GM23338 (cell line): ENCODE measurements around the gene SSNA1. TPM values are rescaled to one million over a fixed set of nuclear protein-coding genes. Genes with fewer than 3 reads are reported as not detected.

Experiments used
- ATAC-seq: fragments of 200-7000 bp; cut with Tn5 transposase; 3 replicates; pipeline ENCODE4 v1.9.1; 2020
- DNase-seq: peaks from one replicate; pipeline ENCODE4 v3.0.0-alpha.2; 2015; ENCODE audit warnings: low spot score
- H2AFZ ChIP-seq: fragments of 200-600 bp; sonication (generic); 2 replicates; pipeline ENCODE4 v1.8.0; 2016; ENCODE audit warnings: antibody characterized with exemption, mild to moderate bottlenecking, moderate library complexity
- H3F3A ChIP-seq: fragments of 200-600 bp; sonication (generic); replicated peaks from 2 replicates; pipeline ENCODE4 v1.8.0; 2017; ENCODE audit warnings: antibody characterized with exemption, mixed run types, low read depth
- H3K27ac ChIP-seq: fragments of 200-600 bp; sonication (generic); 2 replicates; pipeline ENCODE4 v1.6.1; 2016; ENCODE audit warnings: low read depth
- H3K27me3 ChIP-seq: fragments of 200-600 bp; sonication (generic); 2 replicates; pipeline ENCODE4 v1.8.0; 2016; ENCODE audit warnings: mild to moderate bottlenecking, mixed run types, moderate library complexity; ENCODE audit not compliant: insufficient read depth
- H3K36me3 ChIP-seq: fragments of 200-600 bp; sonication (generic); 2 replicates; pipeline ENCODE4 v1.8.0; 2016; ENCODE audit warnings: mild to moderate bottlenecking; ENCODE audit not compliant: insufficient read depth
- H3K4me1 ChIP-seq: fragments of 200-600 bp; sonication (generic); 2 replicates; pipeline ENCODE4 v1.8.0; 2016; ENCODE audit warnings: mild to moderate bottlenecking, moderate library complexity; ENCODE audit not compliant: insufficient read depth
- H3K4me2 ChIP-seq: fragments of 200-600 bp; sonication (generic); 2 replicates; pipeline ENCODE4 v1.7.1; 2017; ENCODE audit warnings: mixed run types
- H3K4me3 ChIP-seq: fragments of 200-600 bp; sonication (generic); 2 replicates; pipeline ENCODE4 v1.6.1; 2016; ENCODE audit warnings: mixed run types
- H3K79me2 ChIP-seq: fragments of 200-600 bp; sonication (generic); replicated peaks from 2 replicates; pipeline ENCODE4 v1.8.0; 2017; ENCODE audit warnings: mild to moderate bottlenecking; ENCODE audit not compliant: insufficient read depth
- H3K9me2 ChIP-seq: fragments of 200-600 bp; sonication (generic); 2 replicates; pipeline ENCODE4 v1.8.0; 2017; ENCODE audit not compliant: insufficient read depth
- H4K20me1 ChIP-seq: fragments of 200-600 bp; sonication (generic); replicated peaks from 2 replicates; pipeline ENCODE4 v1.8.0; 2017; ENCODE audit warnings: mild to moderate bottlenecking; ENCODE audit not compliant: insufficient read depth
- H3K27ac Mint-ChIP-seq: 2 replicates; pipeline ENCODE4 v1.8.0; 2020; ENCODE audit warnings: inconsistent platforms, mild to moderate bottlenecking, moderate library complexity, mixed read lengths
- H3K27me3 Mint-ChIP-seq: 3 replicates; pipeline ENCODE4 v1.8.0; 2022; ENCODE audit warnings: low read depth, mild to moderate bottlenecking, moderate library complexity, mixed read lengths, inconsistent platforms; ENCODE audit not compliant: insufficient read depth, poor library complexity
- H3K36me3 Mint-ChIP-seq: 3 replicates; pipeline ENCODE4 v1.8.0; 2021; ENCODE audit warnings: low read depth, mild to moderate bottlenecking, inconsistent platforms, moderate library complexity, mixed read lengths
- H3K4me1 Mint-ChIP-seq: 3 replicates; pipeline ENCODE4 v1.8.0; 2020; ENCODE audit warnings: mild to moderate bottlenecking, inconsistent platforms, mixed read lengths
- H3K4me3 Mint-ChIP-seq: 3 replicates; pipeline ENCODE4 v1.8.0; 2021; ENCODE audit warnings: moderate library complexity, mild to moderate bottlenecking, inconsistent platforms, mixed read lengths
- H3K9me3 Mint-ChIP-seq: 3 replicates; pipeline ENCODE4 v1.8.0; 2020; ENCODE audit warnings: moderate library complexity, mild to moderate bottlenecking, inconsistent platforms, mixed read lengths
- CREB1 ChIP-seq: fragments of 250-450 bp; sonication (Bioruptor Pico); IDR thresholded peaks from 2 replicates; pipeline ENCODE4 v1.5.0; 2020; ENCODE audit warnings: low read depth, mild to moderate bottlenecking, moderate library complexity
- EZH2 ChIP-seq: fragments of 200-600 bp; sonication (generic); IDR thresholded peaks from one replicate; pipeline ENCODE4 v1.8.0; 2017; ENCODE audit warnings: antibody characterized with exemption, mild to moderate bottlenecking, low read depth; ENCODE audit not compliant: unreplicated experiment
- EZH2phosphoT487 ChIP-seq: fragments of 200-600 bp; sonication (generic); IDR thresholded peaks from one replicate; pipeline ENCODE4 v1.8.1; 2018; ENCODE audit warnings: antibody characterized with exemption; ENCODE audit not compliant: unreplicated experiment
- JUNB ChIP-seq: IDR thresholded peaks from one replicate; pipeline ENCODE4 v1.6.1; 2016; ENCODE audit warnings: antibody characterized with exemption; ENCODE audit not compliant: unreplicated experiment
- NANOG ChIP-seq: IDR thresholded peaks from 2 replicates; pipeline ENCODE4 v1.6.1; 2016; ENCODE audit warnings: antibody characterized with exemption, borderline replicate concordance
- POLR2AphosphoS5 ChIP-seq: IDR thresholded peaks from 2 replicates; pipeline ENCODE4 v1.6.1; 2016; ENCODE audit warnings: antibody characterized with exemption, low read depth
- STAT1 ChIP-seq: IDR thresholded peaks from one replicate; pipeline ENCODE4 v1.6.1; 2016; ENCODE audit warnings: antibody characterized with exemption; ENCODE audit not compliant: unreplicated experiment
- ZNF114 ChIP-seq: fragments of 250-450 bp; sonication (Bioruptor Pico); IDR thresholded peaks from 2 replicates; pipeline ENCODE4 v1.5.0; 2020; ENCODE audit warnings: mild to moderate bottlenecking, moderate library complexity
- ZNF331 ChIP-seq: fragments of 250-450 bp; sonication (Bioruptor Pico); IDR thresholded peaks from 2 replicates; pipeline ENCODE4 v1.5.0; 2020; ENCODE audit warnings: low read depth, mild to moderate bottlenecking, moderate library complexity
- ZNF462 ChIP-seq: fragments of 250-450 bp; sonication (Bioruptor Pico); IDR thresholded peaks from 2 replicates; pipeline ENCODE4 v1.5.0; 2020; ENCODE audit warnings: mild to moderate bottlenecking, moderate library complexity
- polyA plus RNA-seq: library from polyadenylated mRNA; unstranded; fragments of >200 nt; fragmentation: Nextera tagmentation; extraction: Ambion mirVana; gene quantifications from 2 replicates; pipeline ENCODE4 v1.2.1, GENCODE V29; 2016
- total RNA-seq: library from RNA; depleted of rRNA; stranded (reverse); fragments of >200 nt; shearing (Covaris generic); gene quantifications from 2 replicates; pipeline ENCODE4 v1.2.3, GENCODE V29; 2014
- TF ChIP-seq, protein P1 (sequence below): IDR thresholded peaks from 2 replicates; pipeline ENCODE4 v1.6.1; 2016; ENCODE audit warnings: antibody characterized with exemption
- TF ChIP-seq, protein P2 (sequence below), 2 experiments: fragments of 200-600 bp in 1 of 2; sonication (generic) in 1 of 2; conservative IDR thresholded peaks; 2 replicates each; pipeline versions ENCODE4 v1.5.1 to v1.6.1; 2016 to 2017; ENCODE audit warnings: antibody characterized with exemption in 2 of 2, low read depth in 2 of 2, mild to moderate bottlenecking in 2 of 2, moderate library complexity in 1 of 2
- TF ChIP-seq, protein P3 (sequence below): IDR thresholded peaks from one replicate; pipeline ENCODE4 v1.6.1; 2018; ENCODE audit warnings: antibody characterized with exemption; ENCODE audit not compliant: unreplicated experiment

The SSNA1 gene
- total and polyA plus RNA-seq, 2 experiments from 2014 or later = 132 to 154 TPM

DNA sequence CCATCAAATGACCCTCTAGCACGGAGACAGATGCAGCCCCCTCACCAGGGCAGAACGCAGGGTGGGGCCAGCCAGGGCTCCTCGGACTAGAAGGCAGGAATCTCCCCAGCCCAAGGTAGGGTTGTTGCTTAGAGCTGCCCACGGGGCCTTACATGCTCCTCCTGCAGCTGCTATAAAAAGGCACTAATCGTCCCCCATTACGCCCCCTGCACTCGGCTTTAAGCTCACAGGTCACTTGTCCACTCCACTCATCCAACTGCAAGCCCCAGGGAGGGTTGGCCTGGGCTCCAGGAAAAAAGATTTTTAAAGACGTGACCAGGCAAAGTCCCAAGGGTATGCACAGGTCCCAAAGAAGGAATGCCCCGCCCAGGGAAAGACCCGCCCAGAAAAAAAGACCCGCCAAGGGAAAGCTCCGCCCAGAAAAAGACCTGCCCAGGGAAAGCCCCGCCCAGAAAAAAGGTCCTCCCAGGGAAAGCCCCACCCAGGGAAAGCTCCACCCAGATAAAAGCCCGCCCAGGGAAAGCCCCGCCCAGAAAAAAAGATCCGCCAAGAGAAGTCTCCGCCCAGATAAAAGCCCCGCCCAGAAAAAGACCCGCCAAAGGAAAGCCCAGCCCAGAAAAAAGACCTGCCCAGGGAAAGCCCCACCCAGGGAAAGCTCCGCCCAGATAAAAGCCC lies 38.4 kb upstream of the SSNA1 start:
- H3K9me3 Mint-ChIP-seq = peaks cover 13% of the 10 kb centered on the region; the same call in 2 of the 3 replicates
- TF ChIP-seq NANOG = no peak
- TF ChIP-seq ZNF331 (CRISPR knock-in tag) = no peak
- TF ChIP-seq, protein P1, sequence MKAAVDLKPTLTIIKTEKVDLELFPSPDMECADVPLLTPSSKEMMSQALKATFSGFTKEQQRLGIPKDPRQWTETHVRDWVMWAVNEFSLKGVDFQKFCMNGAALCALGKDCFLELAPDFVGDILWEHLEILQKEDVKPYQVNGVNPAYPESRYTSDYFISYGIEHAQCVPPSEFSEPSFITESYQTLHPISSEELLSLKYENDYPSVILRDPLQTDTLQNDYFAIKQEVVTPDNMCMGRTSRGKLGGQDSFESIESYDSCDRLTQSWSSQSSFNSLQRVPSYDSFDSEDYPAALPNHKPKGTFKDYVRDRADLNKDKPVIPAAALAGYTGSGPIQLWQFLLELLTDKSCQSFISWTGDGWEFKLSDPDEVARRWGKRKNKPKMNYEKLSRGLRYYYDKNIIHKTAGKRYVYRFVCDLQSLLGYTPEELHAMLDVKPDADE = no peak
- no peak for TF ChIP-seq CREB1
- no peak for TF ChIP-seq ZNF114
- no peak for TF ChIP-seq ZNF462
- TF ChIP-seq EZH2 = no peak
- TF ChIP-seq, protein P2, sequence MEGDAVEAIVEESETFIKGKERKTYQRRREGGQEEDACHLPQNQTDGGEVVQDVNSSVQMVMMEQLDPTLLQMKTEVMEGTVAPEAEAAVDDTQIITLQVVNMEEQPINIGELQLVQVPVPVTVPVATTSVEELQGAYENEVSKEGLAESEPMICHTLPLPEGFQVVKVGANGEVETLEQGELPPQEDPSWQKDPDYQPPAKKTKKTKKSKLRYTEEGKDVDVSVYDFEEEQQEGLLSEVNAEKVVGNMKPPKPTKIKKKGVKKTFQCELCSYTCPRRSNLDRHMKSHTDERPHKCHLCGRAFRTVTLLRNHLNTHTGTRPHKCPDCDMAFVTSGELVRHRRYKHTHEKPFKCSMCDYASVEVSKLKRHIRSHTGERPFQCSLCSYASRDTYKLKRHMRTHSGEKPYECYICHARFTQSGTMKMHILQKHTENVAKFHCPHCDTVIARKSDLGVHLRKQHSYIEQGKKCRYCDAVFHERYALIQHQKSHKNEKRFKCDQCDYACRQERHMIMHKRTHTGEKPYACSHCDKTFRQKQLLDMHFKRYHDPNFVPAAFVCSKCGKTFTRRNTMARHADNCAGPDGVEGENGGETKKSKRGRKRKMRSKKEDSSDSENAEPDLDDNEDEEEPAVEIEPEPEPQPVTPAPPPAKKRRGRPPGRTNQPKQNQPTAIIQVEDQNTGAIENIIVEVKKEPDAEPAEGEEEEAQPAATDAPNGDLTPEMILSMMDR (conservative IDR thresholded peaks at IDR 0.05; ENCODE audit: low read depth in 2 of 2) = no peak
- no peak for TF ChIP-seq EZH2phosphoT487
- TF ChIP-seq POLR2AphosphoS5 = no peak
- no peak for TF ChIP-seq JUNB
- TF ChIP-seq STAT1 = no peak
- TF ChIP-seq, protein P3, sequence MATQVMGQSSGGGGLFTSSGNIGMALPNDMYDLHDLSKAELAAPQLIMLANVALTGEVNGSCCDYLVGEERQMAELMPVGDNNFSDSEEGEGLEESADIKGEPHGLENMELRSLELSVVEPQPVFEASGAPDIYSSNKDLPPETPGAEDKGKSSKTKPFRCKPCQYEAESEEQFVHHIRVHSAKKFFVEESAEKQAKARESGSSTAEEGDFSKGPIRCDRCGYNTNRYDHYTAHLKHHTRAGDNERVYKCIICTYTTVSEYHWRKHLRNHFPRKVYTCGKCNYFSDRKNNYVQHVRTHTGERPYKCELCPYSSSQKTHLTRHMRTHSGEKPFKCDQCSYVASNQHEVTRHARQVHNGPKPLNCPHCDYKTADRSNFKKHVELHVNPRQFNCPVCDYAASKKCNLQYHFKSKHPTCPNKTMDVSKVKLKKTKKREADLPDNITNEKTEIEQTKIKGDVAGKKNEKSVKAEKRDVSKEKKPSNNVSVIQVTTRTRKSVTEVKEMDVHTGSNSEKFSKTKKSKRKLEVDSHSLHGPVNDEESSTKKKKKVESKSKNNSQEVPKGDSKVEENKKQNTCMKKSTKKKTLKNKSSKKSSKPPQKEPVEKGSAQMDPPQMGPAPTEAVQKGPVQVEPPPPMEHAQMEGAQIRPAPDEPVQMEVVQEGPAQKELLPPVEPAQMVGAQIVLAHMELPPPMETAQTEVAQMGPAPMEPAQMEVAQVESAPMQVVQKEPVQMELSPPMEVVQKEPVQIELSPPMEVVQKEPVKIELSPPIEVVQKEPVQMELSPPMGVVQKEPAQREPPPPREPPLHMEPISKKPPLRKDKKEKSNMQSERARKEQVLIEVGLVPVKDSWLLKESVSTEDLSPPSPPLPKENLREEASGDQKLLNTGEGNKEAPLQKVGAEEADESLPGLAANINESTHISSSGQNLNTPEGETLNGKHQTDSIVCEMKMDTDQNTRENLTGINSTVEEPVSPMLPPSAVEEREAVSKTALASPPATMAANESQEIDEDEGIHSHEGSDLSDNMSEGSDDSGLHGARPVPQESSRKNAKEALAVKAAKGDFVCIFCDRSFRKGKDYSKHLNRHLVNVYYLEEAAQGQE = no peak
- peaks cover 2% of the 10 kb centered on the region; the same call in 1 of the 3 replicates for H3K4me1 Mint-ChIP-seq
- Histone ChIP-seq H3K4me2 (no peak overlapping the region), H3K36me3 (no peaks in the 10 kb centered on the region), H3K4me1 (no peaks in the 10 kb centered on the region), H3K4me3 (no peak overlapping the region), H4K20me1 (no peaks in the 10 kb centered on the region; the same call in 1 of the 2 replicates), H3K79me2 (no peaks in the 10 kb centered on the region), H3K27ac (no peak overlapping the region), H3K27me3 (peaks cover 8% of the 10 kb centered on the region), H3K9me2 (no peaks in the 10 kb centered on the region), H2AFZ (no peak overlapping the region), H3F3A (peaks cover 19% of the 10 kb centered on the region)
- no peaks in the 10 kb centered on the region for H3K36me3 Mint-ChIP-seq
- no peak overlapping the region for H3K4me3 Mint-ChIP-seq
- H3K27me3 Mint-ChIP-seq = peaks cover 12% of the 10 kb centered on the region
- peak; percentile 73 for DNase-seq
- ATAC-seq = no peak; the same call in 2 of the 3 replicates
- H3K27ac Mint-ChIP-seq = no peak overlapping the region
